Kidney (tissue), 14 donors: ENCODE data around the gene CAPZA1. TPM values are rescaled to one million over a fixed set of nuclear protein-coding genes. Genes with fewer than 3 reads are reported as not detected.

Experiments
- DNase-seq, 5 donors: peaks; one replicate each; pipeline ENCODE4 v3.0.0-alpha.2; 2013 to 2020
- FAIRE-seq: peaks from 2 replicates; lab custom pipeline; 2012; peaks lifted over from hg19 to GRCh38; lab: Jason Lieb, UNC
- H3K27ac ChIP-seq, 2 donors: one replicate each; pipeline ENCODE4 v1.7.0; 2013; ENCODE audit warnings: low read depth in 2 of 2, low read length in 2 of 2, inconsistent platforms in 1 of 2
- H3K27me3 ChIP-seq: one replicate; pipeline ENCODE4 v1.7.1; 2013; ENCODE audit warnings: low read length, inconsistent platforms; ENCODE audit not compliant: control insufficient read depth, insufficient read depth
- H3K36me3 ChIP-seq, 3 donors: one replicate each; pipeline versions ENCODE4 v1.7.0 to v1.7.1; 2013; ENCODE audit warnings: low read length in 3 of 3, control low read depth in 1 of 3, inconsistent platforms in 1 of 3; ENCODE audit not compliant: insufficient read depth in 3 of 3, control insufficient read depth in 2 of 3
- H3K4me1 ChIP-seq, 3 donors: one replicate each; pipeline versions ENCODE4 v1.7.0 to v1.7.1; 2013; ENCODE audit warnings: low read length in 3 of 3, inconsistent platforms in 1 of 3, low read depth in 1 of 3; ENCODE audit not compliant: control insufficient read depth in 2 of 3, insufficient read depth in 2 of 3
- H3K4me3 ChIP-seq, 3 donors: one replicate each; pipeline versions ENCODE4 v1.7.0 to v1.8.1; 2013; ENCODE audit warnings: low read length in 3 of 3, control low read depth in 1 of 3, inconsistent platforms in 1 of 3
- H3K9ac ChIP-seq, 3 donors: one replicate each; pipeline versions ENCODE4 v1.7.0 to v1.7.1; 2013; ENCODE audit warnings: low read length in 3 of 3, control low read depth in 1 of 3, inconsistent platforms in 1 of 3
- H3K9me3 ChIP-seq, 3 donors: one replicate each; pipeline versions ENCODE4 v1.7.0 to v1.7.1; 2013; ENCODE audit warnings: low read length in 3 of 3, control low read depth in 1 of 3, inconsistent platforms in 1 of 3; ENCODE audit not compliant: control insufficient read depth in 2 of 3, insufficient read depth in 1 of 3
- intact Hi-C: fragments of 100-400 bp; cut with DNase I; formaldehyde crosslinking; loops from one replicate; pipeline ENCODE4 v1.11.1; 2022
- polyA plus RNA-seq: library from polyadenylated mRNA; stranded (reverse); fragments of 350-450 nt; fragmentation: Illumina TruSeq; extraction: RNeasy Lipid Tissue Mini Kit (QIAGEN cat#74804); gene quantifications from one replicate; pipeline ENCODE4 v1.2.3, GENCODE V29; 2014; ENCODE audit warnings: low read depth, low replicate concordance; ENCODE audit not compliant: insufficient read depth
- total RNA-seq: library from RNA; stranded (reverse); fragmentation: NEBNext Ultra II Directional; extraction: Animal tissue kit (Norgen Biotek cat#: 25700); gene quantifications from one replicate; pipeline ENCODE4 v1.2.1, GENCODE V29; 2021
- TF ChIP-seq, protein P1 (sequence below): IDR thresholded peaks from 3 replicates; pipeline ENCODE4 v1.5.1; 2012; ENCODE audit warnings: mild to moderate bottlenecking, moderate library complexity, borderline replicate concordance; ENCODE audit not compliant: insufficient read depth; ENCODE audit errors: extremely low read depth
- donor health status: control.
- donor health status: control.
- donor health status: control.
- donor health status: control.
- donor health status: control.
- donor health status: DM: yes; HTN: yes; CAD: no.
- donor health status: Normal renal cell carcinoma (clear cell type).

Gene CAPZA1
- total and polyA plus RNA-seq, 2 donors from 2014 or later = 40.3 to 98.7 TPM

DNA sequence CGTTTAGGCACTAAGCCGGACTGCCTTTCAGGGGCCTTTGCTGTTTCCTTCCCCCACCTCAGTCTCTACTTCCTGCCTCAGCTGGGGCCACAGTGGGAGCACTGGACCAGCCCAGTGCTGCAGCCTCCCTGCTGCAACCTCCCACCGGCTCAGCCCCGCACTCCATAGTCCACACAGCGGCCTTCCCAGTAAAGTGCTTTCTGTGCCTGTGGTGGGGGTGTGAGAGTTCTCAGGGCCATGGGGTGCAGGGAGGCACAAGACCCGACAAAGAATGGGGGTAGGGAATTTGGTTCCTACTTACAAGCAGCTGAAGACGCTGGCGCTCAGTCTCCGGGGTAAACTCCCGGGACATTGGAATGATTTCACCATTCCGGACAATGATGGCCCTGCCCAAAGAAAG lies 92.0 kb downstream of the CAPZA1 start:
- Histone ChIP-seq H3K9me3 (no peaks in the 10 kb centered on the region), H3K4me3 (no peak overlapping the region), H3K9ac (no peak overlapping the region), H3K36me3 (no peaks in the 10 kb centered on the region), H3K27me3 (no peaks in the 10 kb centered on the region), H3K27ac (no peak overlapping the region), H3K4me1 (peaks cover 0 to 25% (median 17%) of the 10 kb centered on the region in 3 donors)
- FAIRE-seq (no peak), DNase-seq (peak in 1 of 5 donors; percentile 52)
- TF ChIP-seq, protein P1, sequence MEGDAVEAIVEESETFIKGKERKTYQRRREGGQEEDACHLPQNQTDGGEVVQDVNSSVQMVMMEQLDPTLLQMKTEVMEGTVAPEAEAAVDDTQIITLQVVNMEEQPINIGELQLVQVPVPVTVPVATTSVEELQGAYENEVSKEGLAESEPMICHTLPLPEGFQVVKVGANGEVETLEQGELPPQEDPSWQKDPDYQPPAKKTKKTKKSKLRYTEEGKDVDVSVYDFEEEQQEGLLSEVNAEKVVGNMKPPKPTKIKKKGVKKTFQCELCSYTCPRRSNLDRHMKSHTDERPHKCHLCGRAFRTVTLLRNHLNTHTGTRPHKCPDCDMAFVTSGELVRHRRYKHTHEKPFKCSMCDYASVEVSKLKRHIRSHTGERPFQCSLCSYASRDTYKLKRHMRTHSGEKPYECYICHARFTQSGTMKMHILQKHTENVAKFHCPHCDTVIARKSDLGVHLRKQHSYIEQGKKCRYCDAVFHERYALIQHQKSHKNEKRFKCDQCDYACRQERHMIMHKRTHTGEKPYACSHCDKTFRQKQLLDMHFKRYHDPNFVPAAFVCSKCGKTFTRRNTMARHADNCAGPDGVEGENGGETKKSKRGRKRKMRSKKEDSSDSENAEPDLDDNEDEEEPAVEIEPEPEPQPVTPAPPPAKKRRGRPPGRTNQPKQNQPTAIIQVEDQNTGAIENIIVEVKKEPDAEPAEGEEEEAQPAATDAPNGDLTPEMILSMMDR = no peak
- intact Hi-C loops = no loop called here

DNA sequence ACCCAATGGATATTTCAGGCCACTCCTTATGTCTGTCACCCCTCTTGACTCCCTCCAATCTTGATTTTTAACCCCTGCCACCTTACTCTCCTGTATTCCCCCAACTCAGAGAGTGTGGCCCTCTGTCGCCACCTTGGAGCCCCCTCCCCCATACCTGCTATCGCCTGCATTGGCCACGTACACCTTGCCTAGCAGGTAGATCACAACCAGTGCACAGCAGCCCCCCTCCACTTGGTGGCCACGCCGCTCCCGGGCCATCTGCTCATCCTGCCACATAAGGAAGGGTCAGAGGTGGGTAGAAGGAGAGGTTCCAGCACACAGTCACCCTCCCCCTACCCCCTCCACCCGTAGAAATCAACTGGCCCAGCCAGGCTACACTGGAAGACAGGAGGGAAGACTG lies 92.6 kb downstream of the CAPZA1 start:
- DNase-seq (peak in 2 of 5 donors; percentile 59 to 68), FAIRE-seq (no peak)
- Histone ChIP-seq H3K27ac (no peak overlapping the region), H3K9ac (no peak overlapping the region), H3K27me3 (no peaks in the 10 kb centered on the region), H3K36me3 (no peaks in the 10 kb centered on the region), H3K9me3 (no peaks in the 10 kb centered on the region), H3K4me1 (peaks cover 0 to 25% (median 17%) of the 10 kb centered on the region in 3 donors), H3K4me3 (no peak overlapping the region)
- TF ChIP-seq, protein P1 = no peak
- intact Hi-C loops = no loop called here

DNA sequence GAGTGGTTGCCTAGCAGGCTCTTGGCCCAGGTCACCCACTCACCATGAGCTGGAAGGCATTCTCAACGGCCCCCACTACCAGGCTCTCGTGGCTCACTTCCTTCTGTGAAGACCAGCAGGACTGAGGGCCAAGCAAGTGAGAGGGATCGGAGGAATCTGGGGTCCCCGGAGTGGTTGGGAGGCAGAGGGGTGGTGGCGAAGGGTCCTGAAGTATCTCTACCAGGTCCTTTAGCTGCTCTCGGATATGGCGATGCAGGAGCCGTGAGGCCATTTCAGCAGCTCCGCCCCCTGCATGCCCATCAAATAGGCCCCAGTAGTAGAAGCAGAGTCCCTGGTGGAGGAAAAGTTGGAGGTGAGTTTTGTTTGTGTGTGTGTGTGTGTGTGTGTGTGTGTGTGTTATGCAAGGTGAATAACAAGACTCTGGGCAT lies 93.1 kb downstream of the CAPZA1 start:
- Histone ChIP-seq H3K9ac (no peak overlapping the region), H3K27me3 (no peaks in the 10 kb centered on the region), H3K27ac (no peak overlapping the region), H3K36me3 (no peaks in the 10 kb centered on the region), H3K9me3 (no peaks in the 10 kb centered on the region), H3K4me3 (no peak overlapping the region), H3K4me1 (peaks cover 0 to 22% (median 15%) of the 10 kb centered on the region in 3 donors)
- intact Hi-C loops = no loop called here
- no peak for FAIRE-seq
- TF ChIP-seq, protein P1 = no peak
- DNase-seq = no peak
